GM18498 (cell line): ENCODE measurements around the gene HPCAL1.

ENCODE experiments used
- ATAC-seq: cut with Tn5 transposase; IDR thresholded peaks from one replicate; pipeline ENCODE4 v1.9.1; 2021; ENCODE audit warnings: mild to moderate bottlenecking, moderate library complexity; ENCODE audit not compliant: unreplicated experiment

The HPCAL1 gene

DNA sequence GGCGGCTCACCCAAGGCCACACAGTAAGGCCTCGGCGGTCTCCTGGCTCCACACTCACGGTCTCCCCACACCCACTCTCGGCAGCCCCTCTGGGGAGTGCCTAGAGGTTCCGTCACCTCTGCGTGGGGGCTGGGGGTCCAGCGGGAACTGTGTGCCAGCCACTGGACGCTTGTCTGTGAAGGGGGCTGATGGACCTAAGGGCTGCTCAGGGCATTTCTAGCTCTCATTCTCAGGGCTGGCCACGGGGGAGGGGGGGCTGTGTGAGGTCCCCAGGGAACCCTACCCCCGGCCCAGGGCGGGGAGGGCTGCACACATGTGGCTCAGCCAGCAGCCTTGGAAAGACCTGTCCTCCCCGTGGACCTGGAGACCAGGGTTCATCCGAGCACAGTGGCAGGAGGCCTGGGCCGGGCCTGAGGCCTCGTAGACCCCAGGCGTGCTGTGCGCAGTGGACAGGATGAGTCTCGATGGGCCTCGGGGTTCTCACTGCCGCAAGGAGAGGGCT lies 172.6 kb downstream of the HPCAL1 start:
- no peak for ATAC-seq

DNA sequence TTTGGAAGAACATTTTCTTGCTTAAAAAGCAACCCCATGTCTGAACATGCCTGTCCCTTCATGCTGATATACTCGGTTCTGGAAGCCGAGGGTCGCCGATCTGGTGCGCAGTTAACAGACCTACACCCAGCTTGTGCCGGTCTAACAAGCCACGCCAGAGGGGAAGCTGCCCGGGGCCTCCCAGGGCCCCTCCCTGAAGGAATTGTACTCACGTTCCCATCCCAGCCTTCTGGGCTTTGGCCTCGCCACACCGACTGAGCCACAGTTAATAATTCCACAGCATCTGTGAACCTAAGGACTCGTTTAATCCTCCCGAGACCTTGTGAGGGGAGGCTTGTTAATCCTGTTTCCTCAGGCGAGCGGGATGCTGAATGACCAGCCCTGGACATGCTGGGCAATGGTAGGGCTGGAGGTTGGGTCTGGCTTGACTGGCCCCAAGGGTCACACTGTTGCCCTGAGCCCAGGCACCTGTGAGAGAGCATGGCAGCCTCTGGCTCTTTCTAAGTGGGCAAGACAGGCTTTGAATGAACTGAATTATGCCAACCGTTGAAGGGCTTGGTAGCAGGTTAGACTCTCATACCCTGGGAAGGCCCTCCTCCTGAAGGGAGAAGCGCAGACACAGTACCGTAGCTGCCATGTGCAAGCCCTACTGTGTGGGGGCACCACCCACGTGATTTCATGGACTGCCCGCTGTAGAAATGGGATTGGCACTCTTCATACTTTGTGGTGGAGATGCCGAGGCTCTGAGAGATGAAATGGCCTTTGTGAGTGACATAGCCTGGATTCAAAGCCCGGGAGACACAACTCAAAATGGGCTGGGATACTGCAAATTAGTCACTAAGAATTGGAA lies 173.3 kb downstream of the HPCAL1 start:
- no peak for ATAC-seq

DNA sequence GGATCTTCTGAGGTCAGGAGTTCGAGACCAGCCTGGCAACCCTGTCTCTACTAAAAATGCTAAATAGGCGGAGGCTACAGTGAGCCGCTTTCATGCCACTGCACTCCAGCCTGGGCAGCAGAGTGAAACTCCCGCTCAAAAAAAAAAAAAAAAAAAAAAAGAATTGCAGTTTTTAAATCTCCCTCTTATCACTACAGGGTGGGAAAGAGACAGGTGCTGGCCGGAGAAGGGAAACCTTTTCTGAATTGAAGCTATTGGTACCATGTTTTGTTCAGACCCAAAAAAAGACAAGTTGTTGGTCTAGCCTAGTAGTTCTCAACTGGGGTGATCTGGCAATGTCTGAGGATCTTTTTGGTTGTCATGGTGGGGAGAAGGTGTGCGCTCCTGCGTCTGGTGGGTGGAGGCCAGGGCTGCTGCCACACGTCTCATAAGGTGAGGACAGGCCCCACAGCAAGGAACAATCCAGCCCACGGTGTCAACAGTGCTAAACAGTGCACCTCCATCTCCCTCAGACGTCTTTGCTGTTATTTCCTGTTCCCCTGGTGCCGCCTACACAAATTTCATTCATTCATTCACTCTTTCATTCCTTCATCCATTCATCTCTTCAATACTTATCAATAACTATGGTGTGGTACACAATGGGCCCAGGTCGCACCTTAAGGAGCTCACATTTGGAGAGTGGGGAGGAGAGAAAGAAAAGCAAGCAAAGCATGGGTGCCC lies 174.2 kb downstream of the HPCAL1 start:
- no peak for ATAC-seq
